SU-DHL-6 (cell line): Measurements from ENCODE around the gene SLC35B2.

Experiments
- CTCF ChIP-seq: fragments of 200-600 bp; sonication (generic); IDR thresholded peaks from one replicate; pipeline ENCODE4 v1.5.1; 2017; ENCODE audit warnings: antibody characterized with exemption, mild to moderate bottlenecking, low read length, moderate library complexity; ENCODE audit not compliant: insufficient read depth, poor library complexity, severe bottlenecking
- EZH2phosphoT487 ChIP-seq: fragments of 200-600 bp; sonication (generic), shearing (Covaris generic); conservative IDR thresholded peaks from 2 replicates; pipeline ENCODE4 v1.6.1; 2018; ENCODE audit warnings: mild to moderate bottlenecking, antibody characterized with exemption, low read length, moderate library complexity, mixed read lengths

DNA sequence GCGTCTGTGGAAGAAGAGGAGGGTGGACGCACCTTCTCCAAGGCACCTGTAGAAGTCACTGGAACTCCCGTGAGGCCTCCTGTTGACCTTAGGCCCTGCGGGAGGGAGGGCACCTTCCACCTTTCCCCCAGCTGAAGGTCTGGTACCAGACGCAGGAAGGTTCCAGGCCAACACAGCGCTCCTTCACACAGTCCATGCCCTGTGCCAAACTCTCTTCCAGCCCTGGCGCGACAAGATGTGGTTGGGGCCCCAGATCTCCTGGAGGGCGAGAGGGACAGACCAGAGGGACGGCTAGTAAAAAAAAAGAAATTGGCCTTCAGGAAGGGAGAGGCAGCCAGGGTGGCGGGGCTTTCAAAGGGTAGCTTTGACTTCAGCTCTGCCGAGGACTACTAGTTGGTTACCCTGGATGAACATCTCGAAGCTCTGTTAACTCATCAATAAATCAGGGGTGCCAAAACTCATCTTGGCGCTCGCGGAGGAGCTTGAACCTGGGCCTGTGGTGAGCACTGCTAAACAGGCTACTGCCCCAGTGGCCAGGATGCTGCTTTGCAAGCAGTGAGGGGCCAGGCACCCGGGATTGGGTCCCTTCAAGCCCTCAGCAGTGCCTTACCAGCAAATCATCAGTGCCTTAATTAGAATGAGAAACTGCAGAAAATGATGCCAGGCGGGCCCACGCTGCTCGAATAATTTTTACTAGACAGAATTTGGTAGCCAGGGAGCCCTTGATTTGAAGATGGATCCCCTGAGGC lies 40.9 kb upstream of the SLC35B2 start:
- TF ChIP-seq EZH2phosphoT487 (no peak), CTCF (no peak)
